GM20431 (cell line): Measurements from ENCODE around the gene CDH26.

Experiments
- in situ Hi-C: fragments of 300-500 bp; cut with MseI, MboI; formaldehyde crosslinking; loops from one replicate; pipeline ENCODE4 v1.15.0; 2020; ENCODE audit warnings: low sequenced_read_pairs; ENCODE audit not compliant: unreplicated experiment

CDH26 gene

DNA sequence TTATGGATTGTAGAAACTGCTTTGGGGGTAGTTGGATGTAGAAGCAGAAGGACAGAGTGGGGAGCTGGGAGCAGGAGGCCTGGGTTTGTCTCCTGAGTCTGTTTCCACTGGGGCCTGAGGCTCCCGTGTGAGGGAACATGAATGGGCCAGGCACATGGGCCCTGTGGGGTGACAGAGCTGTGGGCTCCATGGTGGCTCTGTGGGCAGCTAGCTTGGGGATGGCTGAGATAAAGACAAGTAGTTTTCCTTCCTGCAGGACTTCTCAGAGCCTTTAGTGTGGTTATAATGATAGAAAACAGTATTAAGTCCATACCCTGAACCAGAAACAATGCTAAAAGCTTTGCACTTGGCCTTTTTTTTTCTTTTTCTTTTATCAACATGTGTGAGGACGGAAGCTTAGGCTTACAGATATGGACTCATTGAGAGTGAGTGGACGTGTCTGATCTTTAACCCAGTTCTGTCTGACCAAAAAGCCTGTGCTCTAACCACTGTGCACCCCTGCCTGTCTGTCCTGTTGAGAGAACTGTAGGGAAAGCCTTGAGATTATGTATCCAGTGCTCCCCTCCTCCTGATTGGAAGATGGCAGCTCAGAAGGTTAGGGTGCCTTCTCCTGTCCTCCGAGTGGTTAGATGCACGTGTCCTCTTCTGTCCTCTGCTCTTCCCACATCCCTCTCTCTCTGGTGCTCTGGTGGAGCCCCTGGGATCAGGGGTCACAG, 98.3 kb downstream of the CDH26 start:
- in situ Hi-C loops = loop anchor here (25.0 kb wide), 1 partner anchor 1831 kb away; no protein-coding TSS in a partner anchor

- in situ Hi-C loops = loop anchor here (25.0 kb wide), 1 partner anchor 1830 kb away; no protein-coding TSS in a partner anchor
Observed at GRCh38 chr20:60057123-60057865, 99.1 kb downstream of the CDH26 start.

- in situ Hi-C loops = loop anchor here (25.0 kb wide), 1 partner anchor 1829 kb away; no protein-coding TSS in a partner anchor
Observed at GRCh38 chr20:60057866-60058807, 99.9 kb downstream of the CDH26 start.

- in situ Hi-C loops = loop anchor here (25.0 kb wide), 1 partner anchor 1828 kb away; no protein-coding TSS in a partner anchor
Observed at GRCh38 chr20:60058879-60059278, 100.7 kb downstream of the CDH26 start.

DNA sequence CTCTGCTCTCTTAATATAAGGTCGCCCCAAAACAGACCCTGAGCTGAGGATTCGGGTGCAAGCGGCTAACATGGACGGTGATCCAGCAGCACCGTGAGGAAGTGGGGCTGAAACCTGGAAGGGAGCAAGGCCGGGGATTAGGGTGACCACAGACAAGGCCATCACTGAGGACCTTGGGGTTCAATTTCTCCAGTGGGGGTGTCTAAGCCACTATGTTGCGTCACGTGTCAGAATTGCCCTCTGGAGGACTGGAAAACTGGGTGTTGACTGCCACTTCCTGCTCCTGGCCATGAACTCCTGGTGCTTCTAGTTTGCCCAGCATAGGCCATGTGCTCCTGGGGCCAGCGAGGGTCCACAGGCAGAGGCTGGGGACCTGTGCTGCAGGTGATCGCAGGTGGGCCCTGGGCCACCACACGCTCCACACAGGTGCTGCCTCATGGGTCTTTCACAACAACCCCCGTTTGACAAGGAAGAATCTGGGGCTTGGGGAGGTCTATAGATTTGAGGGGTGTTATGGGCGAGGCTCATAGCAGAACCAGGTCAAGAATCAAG, 101.9 kb downstream of the CDH26 start:
- in situ Hi-C loops = loop anchor here (25.0 kb wide), 1 partner anchor 1827 kb away; no protein-coding TSS in a partner anchor

- in situ Hi-C loops = loop anchor here (25.0 kb wide), 1 partner anchor 1827 kb away; no protein-coding TSS in a partner anchor
Observed at GRCh38 chr20:60060593-60060992, 102.4 kb downstream of the CDH26 start.

GRCh38 chr20:60062431-60063047, 104.3 kb downstream of the CDH26 start:
- in situ Hi-C loops = loop anchor here (25.0 kb wide), 1 partner anchor 1825 kb away; no protein-coding TSS in a partner anchor

GRCh38 chr20:60063048-60063451, 104.8 kb downstream of the CDH26 start:
- in situ Hi-C loops = loop anchor here (25.0 kb wide), 1 partner anchor 1824 kb away; no protein-coding TSS in a partner anchor

GRCh38 chr20:60063739-60064380, 105.6 kb downstream of the CDH26 start:
- in situ Hi-C loops = loop anchor here (25.0 kb wide), 1 partner anchor 1823 kb away; no protein-coding TSS in a partner anchor
